GM21619 (cell line): Measurements from ENCODE around the gene SH3RF1.
"Not testable (repeated sequence)": the region's sequence is repeated elsewhere in the genome, so short reads cannot be mapped to it uniquely, and the experiment has no call there.

ENCODE experiments used
- ATAC-seq: cut with Tn5 transposase; IDR thresholded peaks from one replicate; pipeline ENCODE4 v1.9.1; 2021; ENCODE audit not compliant: unreplicated experiment

The SH3RF1 gene

GRCh38 chr4:169229571-169230028, 41.2 kb downstream of the SH3RF1 start:
- ATAC-seq: no peak

- ATAC-seq: no peak
Measured at GRCh38 chr4:169228076-169228475, 42.7 kb downstream of the SH3RF1 start.

- ATAC-seq: no peak
Measured at GRCh38 chr4:169226565-169226964, 44.2 kb downstream of the SH3RF1 start.

- ATAC-seq: peak; percentile 33
Measured at GRCh38 chr4:169225812-169226211, 44.9 kb downstream of the SH3RF1 start.

GRCh38 chr4:169225058-169225751, 45.6 kb downstream of the SH3RF1 start:
- ATAC-seq: peak; percentile 43

- ATAC-seq: no peak
Measured at GRCh38 chr4:169222761-169223160, 48.0 kb downstream of the SH3RF1 start.

- ATAC-seq: no peak
Measured at GRCh38 chr4:169221662-169222061, 49.1 kb downstream of the SH3RF1 start.

- ATAC-seq: no peak
Measured at GRCh38 chr4:169220854-169221411, 49.8 kb downstream of the SH3RF1 start.

- no peak for ATAC-seq
Measured at GRCh38 chr4:169220447-169220846, 50.3 kb downstream of the SH3RF1 start.

- ATAC-seq: no peak
Measured at GRCh38 chr4:169219440-169219839, 51.3 kb downstream of the SH3RF1 start.

- ATAC-seq: peak; percentile 43
Measured at GRCh38 chr4:169215656-169216055, 55.1 kb downstream of the SH3RF1 start.

GRCh38 chr4:169212981-169213380, 57.8 kb downstream of the SH3RF1 start:
- ATAC-seq: no peak

GRCh38 chr4:169210504-169211118, 60.1 kb downstream of the SH3RF1 start:
- peak; percentile 93 for ATAC-seq

- ATAC-seq: no peak
Measured at GRCh38 chr4:169209388-169209883, 61.3 kb downstream of the SH3RF1 start.

GRCh38 chr4:169208516-169208915, 62.2 kb downstream of the SH3RF1 start:
- ATAC-seq: no peak

- no peak for ATAC-seq
Measured at GRCh38 chr4:169208090-169208455, 62.7 kb downstream of the SH3RF1 start.

GRCh38 chr4:169207436-169208089, 63.2 kb downstream of the SH3RF1 start:
- ATAC-seq: no peak

- ATAC-seq: no peak
Measured at GRCh38 chr4:169205744-169206080, 65.0 kb downstream of the SH3RF1 start.

GRCh38 chr4:169205075-169205743, 65.5 kb downstream of the SH3RF1 start:
- no peak for ATAC-seq

- no peak for ATAC-seq
Measured at GRCh38 chr4:169203891-169204290, 66.9 kb downstream of the SH3RF1 start.

GRCh38 chr4:169203278-169203677, 67.5 kb downstream of the SH3RF1 start:
- not testable (repeated sequence) for ATAC-seq
